Esophagus mucosa (tissue), 1 donor: ENCODE data around the gene TBC1D1. TPM values are rescaled to one million over a fixed set of nuclear protein-coding genes. Genes with fewer than 3 reads are reported as not detected.

Source experiments
- ATAC-seq: fragments of 200-7000 bp; cut with Tn5 transposase; one replicate; pipeline ENCODE4 v1.9.1; 2020
- total RNA-seq: library from RNA; stranded (reverse); gene quantifications from one replicate; pipeline ENCODE4 v1.2.4, GENCODE V29; 2023
- donor health status: DM: yes; HTN: yes; CAD: no.

Gene TBC1D1, protein sequence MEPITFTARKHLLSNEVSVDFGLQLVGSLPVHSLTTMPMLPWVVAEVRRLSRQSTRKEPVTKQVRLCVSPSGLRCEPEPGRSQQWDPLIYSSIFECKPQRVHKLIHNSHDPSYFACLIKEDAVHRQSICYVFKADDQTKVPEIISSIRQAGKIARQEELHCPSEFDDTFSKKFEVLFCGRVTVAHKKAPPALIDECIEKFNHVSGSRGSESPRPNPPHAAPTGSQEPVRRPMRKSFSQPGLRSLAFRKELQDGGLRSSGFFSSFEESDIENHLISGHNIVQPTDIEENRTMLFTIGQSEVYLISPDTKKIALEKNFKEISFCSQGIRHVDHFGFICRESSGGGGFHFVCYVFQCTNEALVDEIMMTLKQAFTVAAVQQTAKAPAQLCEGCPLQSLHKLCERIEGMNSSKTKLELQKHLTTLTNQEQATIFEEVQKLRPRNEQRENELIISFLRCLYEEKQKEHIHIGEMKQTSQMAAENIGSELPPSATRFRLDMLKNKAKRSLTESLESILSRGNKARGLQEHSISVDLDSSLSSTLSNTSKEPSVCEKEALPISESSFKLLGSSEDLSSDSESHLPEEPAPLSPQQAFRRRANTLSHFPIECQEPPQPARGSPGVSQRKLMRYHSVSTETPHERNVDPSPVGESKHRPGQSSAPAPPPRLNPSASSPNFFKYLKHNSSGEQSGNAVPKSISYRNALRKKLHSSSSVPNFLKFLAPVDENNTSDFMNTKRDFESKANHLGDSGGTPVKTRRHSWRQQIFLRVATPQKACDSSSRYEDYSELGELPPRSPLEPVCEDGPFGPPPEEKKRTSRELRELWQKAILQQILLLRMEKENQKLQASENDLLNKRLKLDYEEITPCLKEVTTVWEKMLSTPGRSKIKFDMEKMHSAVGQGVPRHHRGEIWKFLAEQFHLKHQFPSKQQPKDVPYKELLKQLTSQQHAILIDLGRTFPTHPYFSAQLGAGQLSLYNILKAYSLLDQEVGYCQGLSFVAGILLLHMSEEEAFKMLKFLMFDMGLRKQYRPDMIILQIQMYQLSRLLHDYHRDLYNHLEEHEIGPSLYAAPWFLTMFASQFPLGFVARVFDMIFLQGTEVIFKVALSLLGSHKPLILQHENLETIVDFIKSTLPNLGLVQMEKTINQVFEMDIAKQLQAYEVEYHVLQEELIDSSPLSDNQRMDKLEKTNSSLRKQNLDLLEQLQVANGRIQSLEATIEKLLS (N-terminal part only)
- total RNA-seq: 11.4 TPM

DNA sequence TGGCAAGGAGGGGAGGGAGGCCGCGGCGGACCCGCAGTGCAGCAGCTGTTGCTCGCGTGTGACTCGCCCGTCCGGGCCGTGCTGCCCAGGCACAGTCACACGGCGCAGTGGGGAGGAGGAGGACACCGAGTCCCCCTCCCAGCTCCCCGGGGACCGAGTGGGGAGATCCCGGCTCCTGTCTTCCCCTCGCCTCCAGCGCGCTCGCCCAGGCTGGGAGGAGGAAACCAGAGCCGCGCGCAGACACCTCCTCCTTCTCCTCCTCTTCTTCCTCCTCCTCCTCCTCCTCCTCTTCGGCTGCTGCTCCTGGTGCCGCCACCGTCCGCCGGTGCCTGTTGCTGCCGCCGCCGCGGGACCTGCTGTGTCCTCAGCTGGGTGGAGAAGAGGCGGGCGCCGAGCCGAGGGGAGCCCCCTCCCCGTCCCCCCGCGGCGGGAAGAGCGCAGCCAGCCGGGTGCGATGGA is at the start of gene TBC1D1:
TSS of gene TBC1D1 (plus strand) at position 284 of the 459 bp plus-strand sequence. CDS start 11,012 bp downstream, outside the sequence.
- peak; percentile 58 for ATAC-seq

DNA sequence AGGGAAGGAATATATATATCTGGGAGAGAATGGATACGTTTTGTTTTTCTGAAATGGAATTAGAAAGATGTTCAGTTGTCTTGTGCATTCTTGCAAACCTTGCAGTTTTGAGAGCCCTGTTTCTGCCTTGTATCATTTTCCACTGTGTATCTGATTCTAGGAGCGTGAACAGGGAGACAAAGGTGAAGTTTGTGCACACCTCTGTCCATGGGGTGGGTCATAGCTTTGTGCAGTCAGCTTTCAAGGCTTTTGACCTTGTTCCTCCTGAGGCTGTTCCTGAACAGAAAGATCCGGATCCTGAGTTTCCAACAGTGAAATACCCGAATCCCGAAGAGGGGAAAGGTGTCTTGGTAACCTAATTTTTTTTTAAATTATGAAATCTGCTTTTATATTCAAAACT is 46.7 kb upstream of the TBC1D1 start:
- ATAC-seq: no peak

DNA sequence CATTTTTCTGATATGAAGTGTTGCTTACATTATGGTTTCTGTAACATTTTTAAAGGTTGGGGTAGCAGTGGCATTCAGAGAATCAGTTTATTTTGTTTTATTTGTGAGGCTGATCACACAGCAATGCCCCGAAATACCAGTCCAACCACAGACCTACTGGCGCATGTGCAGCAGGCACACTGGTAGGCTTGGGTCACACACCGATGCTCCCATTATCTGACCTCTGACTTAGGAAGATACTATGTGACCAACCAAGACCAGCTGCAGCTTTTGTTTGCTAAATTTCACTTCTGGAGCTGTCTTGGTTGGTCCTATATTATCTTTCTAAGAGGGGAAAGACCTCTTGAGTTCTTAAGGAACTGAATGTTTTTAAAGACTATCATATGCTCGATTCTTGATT is 45.7 kb upstream of the TBC1D1 start:
- ATAC-seq: no peak

DNA sequence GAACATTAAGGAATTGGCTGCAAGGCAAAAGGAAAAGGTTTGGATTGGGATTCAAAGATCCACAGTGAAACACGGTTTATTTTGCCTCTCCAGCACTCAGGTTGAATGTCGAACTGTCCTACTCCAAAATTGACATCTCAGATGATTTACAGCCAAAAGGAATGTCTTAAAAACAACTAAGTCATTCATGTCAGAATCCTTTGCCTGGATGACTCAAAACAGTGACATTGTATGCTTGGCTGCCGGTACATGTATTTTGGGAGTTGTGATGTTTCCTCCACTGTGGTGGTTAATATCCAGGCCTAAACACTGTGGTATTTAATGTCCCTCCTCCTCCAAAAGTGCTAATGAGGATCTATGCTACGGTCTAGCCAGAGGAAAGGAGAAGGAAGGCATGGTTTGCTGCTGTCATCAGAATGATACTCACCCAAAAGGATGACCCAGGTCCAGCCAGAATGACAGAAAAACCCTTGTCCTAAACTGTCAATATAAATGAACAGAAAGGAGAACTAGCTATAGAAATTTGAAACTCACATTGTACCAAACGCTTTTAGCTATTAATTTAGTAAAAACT is 43.5 kb upstream of the TBC1D1 start:
- peak; percentile 13 for ATAC-seq

DNA sequence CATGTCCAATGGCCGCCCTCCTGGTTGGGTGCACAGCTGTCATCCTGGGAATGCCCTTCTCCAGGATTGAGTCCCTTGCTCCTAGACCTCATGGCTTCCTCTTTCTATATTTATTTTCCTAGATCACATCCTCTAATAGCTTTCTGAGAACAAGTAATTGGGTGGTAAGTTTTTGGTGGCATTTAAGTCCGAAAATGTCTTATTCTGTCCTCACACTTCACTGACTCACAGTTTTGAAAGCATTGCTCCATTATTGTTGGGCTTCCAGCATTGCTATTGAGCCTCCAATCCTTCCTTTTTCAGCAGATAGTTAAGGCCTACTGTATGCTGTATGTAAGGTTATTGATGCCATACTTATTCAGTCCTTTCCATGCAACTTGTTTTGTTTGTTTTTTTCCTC is 38.5 kb upstream of the TBC1D1 start:
- ATAC-seq: no peak

DNA sequence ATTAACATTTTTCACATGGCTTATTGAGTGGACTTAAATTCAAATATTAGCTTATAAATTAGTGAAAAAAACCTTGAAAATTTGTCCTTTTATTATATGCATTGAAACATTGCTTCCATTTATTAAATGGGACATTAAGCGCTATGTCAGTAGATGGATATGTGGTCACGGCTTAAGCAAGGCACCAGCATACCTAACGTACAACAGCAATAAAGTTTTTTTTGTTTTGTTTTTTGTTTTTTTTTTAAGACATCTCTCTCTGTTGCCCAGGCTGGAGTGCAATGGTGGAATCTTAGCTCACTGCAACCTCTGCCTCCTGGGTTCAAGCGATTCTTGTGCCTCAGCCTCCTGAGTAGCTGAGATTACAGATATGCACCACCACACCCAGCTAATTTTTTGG is 32.8 kb upstream of the TBC1D1 start:
- no peak for ATAC-seq

DNA sequence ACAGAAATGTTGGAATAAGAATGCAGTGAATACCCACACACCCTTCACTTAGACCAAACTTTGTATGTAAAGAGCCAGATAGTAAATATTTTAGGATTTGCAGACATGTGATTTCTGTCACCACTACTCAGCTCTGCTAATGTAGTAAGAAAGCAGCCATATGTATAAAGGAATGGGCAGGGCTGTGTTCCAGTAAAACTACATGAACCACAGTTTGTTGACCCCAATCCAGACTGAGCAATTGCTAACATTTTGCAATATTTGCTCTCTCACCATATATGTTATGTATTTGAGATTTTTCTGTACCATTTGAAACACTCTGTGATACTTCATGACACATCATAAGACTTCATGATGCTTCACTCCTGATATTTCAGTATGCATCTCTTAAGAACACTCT is 32.0 kb upstream of the TBC1D1 start:
- ATAC-seq: no peak

DNA sequence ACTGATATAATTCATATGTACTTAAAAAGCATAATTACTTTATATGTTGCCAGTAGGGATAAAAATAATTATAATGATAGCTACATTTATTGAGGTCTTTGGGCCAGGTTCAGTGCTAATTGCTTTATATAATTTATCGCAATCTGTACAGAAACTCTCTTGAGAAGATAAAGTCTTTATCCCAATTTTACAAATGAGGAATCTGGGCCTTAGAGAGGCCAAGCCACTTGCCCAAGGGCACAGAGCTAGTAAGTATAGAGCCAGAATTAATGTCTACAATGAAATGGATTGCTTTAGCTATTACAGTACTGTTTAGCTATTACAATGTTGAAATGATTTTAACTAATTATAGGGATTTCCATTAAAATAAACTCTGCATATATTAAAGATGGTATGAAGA is 30.6 kb upstream of the TBC1D1 start:
- no peak for ATAC-seq

DNA sequence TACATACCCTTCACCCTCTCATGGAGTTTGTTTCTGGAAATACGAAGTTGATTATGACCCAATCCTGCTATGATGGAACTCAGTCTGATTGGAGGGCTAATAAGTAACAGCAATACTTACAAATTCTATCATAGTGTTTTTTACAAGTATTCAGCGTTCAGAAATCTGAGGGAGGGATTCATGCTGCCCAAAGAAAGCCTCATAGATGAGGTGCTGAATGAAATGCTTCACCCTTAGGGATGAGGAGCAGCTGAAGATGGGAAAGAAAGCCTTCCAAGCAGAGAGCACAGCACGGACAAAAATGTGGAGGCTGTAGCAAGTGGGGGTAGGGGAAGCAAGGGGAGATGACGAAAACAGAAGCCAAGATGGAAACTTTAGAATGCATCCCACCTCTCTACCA is 27.9 kb upstream of the TBC1D1 start:
- ATAC-seq: no peak

DNA sequence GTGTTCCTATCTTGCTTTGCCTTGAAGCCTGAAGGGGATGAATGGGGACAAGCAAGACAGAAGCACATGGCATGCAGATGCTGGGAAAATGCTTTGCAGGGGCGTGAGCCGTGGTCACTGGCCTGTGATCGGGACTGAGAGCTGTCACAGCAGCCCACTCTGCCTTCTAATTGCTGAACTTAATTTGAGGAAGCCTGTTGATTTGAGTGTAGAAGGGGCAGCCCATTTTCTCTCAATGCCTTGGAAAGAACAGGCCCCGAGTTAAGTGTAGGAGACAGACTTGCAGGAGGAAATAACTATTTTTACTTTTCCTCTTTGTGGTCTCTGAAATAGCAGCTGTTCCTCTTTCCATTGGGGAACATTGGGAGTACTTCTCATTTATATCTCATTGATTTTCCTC is 26.1 kb upstream of the TBC1D1 start:
- ATAC-seq: no peak

DNA sequence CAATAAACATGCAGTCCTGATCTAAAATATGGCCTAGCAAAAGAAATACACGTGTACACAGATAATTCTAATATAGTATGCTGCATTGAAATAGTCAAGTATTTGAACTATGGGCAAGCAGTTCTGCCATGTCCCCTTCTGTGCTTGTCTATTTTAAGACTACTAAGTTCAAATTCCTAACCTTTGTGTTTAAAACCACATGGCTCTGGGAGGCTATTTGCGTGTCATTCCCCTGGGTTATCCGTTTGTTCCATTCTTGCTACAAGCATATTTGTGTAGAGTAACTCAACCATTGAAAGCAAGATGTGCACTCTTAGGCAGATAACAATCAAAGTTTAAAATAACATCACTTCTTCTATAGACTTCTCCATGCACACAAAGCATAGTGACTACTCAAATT is 25.4 kb upstream of the TBC1D1 start:
- no peak for ATAC-seq

DNA sequence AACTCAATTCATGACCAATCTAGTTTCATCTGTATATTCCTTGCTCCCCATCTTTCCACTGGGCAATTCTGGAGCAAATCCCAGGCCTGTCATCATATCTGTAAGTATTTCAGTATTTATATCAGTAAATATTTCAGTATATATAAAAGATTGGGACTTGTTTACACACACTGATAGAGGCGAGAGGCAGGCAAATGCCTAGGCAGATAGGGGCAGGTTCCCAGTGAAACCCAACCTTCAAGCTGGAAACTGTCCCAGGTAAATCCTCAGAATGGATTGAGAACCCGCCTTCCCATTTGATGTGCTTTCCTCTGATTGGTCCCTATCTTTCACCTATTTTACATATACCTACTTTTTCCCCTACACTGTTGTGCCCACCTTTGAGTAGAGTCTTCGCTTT is 23.8 kb upstream of the TBC1D1 start:
- no peak for ATAC-seq

DNA sequence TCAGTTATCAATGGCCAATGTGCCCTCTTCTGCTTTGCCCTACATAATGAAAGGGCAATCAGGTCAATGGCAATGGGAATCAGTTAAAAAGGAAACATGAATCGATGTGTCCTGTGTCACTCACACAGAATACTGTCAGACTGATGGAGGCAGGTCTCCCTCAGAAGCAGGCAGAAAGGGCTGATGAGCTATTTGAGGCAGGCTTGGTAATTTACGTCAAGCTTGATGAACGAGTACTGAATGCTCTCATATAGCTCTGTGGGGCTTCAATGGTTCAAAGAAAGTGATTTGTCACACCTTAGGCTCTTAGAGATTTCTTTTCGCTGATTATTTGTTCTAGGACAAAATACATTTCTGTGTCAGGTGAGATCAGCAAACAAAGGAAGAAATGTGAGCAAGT is 22.6 kb upstream of the TBC1D1 start:
- no peak for ATAC-seq

DNA sequence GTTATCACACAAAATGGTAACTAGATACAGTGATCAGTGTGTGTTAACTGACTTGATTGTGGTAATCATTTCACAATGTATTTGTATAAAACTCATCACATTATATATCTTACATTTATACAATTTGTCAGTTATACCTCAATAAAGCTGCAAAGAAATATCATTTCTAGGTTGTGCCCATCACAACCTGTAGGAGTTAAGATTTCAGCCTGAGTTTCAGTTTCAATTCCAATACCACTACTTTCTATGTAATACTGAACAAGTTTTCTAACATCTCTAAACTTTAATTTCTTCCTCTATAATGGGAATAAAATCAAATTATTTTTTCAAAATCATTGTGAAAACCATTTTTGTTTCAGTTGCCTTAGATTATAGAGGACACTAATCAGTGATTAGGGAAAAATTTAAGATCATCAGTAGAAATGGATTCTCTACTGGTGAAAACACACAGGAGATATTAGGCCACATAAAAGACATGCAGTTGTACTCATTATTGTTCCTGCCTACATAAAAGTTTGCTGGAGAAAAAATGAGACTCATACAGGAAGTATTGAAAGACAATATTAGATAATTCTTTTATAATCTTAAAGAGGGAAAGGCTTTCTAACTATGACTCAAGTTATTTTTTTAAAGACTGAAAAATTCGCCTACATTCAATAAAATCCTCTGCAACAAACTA is 18.4 kb upstream of the TBC1D1 start:
- ATAC-seq: no peak

DNA sequence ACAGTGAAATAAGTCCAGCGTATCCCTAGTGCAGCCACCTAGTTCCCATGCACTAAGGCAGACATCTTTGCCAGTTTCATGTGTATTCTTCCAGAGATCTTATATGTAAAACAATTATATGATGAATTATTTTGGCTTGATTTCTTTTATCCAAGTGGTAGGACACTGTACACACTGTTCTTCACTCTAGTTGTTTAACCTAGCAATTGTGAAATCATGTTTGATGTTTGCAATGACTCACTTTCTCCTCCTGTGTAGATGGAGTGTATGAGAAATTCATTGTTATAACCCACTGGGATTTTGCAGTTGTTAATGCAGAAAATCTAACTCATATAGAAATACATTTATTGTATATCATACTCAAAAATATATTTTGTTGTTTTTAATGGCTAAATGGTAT is 17.5 kb upstream of the TBC1D1 start:
- peak; percentile 95 for ATAC-seq

DNA sequence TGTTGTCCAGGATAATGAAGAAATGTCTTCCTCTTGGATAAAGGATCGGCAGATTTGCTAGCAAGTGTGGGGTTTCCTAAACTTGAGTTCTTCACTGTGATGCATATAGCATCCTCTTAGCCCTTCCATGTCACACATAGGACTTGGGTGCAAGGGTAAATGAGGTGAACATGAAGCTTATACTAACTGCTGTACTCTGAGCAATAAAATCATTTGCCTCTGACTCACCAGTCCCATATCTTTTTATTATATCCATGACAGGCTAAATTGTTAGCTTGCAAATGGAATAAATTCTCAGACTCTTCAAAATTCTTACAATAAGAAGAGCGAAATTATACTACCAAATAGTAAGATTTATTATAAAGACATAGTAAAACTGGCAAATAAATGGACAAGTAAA is 14.7 kb upstream of the TBC1D1 start:
- no peak for ATAC-seq

DNA sequence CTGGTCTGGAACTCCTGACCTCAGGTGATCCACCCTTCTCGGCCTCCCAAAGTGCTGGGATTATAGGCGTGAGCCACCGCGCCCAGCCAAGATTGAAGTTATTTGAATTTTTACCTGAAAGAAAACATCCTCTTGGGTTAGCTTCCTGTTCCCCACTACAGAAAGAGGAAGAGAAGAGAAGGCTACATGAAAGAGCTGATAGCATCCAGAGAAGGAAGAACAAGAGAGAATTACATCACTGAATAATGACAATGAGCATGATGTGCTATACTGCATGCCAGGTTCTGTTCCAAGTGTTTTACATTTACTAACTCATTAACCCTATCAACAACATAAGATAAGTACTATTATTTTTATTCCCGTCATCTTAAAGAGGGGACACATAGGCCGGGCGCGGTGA is 11.5 kb upstream of the TBC1D1 start:
- ATAC-seq: no peak

DNA sequence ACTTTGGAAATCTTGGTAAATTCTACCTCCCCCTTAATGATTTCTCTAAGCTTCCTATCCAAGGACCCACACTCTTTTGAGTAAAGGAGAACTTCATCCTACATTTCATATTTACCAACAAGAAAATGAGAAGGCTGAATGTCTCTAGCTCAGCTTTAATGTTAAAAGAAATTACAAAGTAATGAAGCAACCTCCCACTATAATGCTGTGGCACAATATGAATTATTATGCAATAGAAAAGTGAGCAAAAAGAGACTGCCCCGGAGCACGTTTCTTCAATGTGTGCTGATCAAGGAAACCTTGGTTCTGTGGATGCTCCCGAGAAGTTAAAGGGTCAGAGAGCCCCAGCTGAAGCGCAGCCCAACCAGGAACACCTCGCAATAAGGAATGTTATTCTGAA is 9.1 kb upstream of the TBC1D1 start:
- no peak for ATAC-seq

DNA sequence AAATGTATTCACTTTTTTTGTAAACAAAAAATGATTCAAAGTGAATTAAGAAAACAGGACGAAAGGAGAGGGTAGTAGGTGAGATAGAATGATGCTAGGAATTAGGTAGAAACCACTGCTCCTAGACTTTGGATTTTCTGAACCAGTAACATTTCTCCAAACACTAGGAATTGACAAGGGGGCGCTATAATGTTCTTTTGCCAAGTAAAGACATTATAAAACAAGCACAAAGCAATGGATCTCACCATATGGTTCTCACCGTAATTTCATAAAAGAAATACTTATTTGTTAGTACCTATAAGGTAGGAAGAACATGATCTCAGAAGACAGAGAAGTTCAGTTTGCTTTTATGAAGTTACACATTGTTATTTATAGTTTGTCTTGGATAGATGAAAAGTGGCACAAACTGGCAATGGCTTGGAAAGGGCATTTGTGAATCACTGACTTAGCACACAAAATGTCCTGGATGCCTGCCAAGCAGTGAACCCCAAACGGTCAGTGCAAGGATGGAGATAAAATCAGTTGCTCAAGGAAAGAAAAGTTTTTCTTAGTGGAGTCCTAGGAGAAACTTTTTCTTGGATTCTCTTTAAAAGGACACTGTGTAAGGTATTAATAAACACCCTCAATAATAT is 8.1 kb upstream of the TBC1D1 start:
- no peak for ATAC-seq

DNA sequence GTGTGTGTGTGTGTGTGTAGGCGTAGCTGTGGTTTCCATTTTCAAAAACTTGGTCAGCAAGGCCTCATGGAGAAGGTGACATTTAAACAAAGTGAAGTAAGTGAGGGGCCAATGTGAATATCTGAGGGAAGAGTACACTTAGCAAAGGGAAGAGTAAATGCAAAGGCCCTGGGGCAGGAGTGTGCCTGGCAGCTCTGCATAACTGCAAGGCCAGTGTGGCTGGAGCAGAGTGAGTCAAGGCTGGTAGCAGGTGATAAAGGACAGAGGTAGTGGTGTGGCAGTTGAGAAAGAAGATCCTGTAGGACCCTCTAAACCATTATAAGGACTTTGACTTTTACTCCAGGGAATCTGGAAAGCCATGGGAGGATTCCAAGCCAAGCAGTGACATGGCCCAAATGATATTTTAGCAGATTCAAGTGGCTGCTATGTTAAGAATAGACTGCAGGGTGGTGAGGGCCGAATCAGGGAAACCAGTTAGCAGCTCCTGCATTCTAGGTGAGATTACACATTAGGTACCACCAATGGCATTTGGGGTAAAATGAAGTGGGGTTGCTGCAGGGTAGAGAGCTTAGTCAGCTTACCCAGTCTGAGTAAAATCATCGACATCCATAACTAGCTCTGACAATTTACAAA is 5.9 kb upstream of the TBC1D1 start:
- no peak for ATAC-seq

DNA sequence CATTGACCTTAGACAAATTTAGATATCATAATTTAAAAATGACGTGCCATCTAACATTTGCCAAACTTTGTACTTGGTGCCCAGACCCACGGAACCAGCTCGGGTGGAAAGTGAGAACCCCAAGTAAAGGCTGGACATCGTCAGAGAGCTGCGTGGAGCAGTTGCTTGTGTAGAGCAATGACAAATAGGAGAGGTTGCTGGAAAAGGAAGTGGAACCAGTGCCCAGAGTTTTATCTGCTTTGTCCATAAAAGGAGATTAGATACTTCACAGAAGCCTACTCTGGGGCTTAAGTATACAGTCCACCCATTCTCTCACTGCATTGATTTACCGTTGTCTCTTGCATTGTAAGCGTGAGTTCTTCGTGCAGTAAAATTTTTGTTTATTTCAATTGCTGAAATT is 5.4 kb upstream of the TBC1D1 start:
- no peak for ATAC-seq
